ENCODE results near the gene APAF1.

GRCh38 chr12:98724384-98725155, 79.5 kb downstream of the APAF1 start:
- TF ChIP-seq TAF1 (IDR thresholded peaks at IDR 0.05; ENCODE audit: low read depth) (no peak), REST (IDR thresholded peaks at IDR 0.05; ENCODE audit: low read depth) (no peak)
